ENCODE measurements around the gene NOVA1. TPM values are rescaled to one million over a fixed set of nuclear protein-coding genes. Genes with fewer than 3 reads are reported as not detected.
A peak's percentile ranks its signal among the peaks of the same experiment; 100 is the strongest.
"Not testable (repeated sequence)": the region's sequence is repeated elsewhere in the genome, so short reads cannot be mapped to it uniquely, and the experiment has no call there.

Gene NOVA1, protein sequence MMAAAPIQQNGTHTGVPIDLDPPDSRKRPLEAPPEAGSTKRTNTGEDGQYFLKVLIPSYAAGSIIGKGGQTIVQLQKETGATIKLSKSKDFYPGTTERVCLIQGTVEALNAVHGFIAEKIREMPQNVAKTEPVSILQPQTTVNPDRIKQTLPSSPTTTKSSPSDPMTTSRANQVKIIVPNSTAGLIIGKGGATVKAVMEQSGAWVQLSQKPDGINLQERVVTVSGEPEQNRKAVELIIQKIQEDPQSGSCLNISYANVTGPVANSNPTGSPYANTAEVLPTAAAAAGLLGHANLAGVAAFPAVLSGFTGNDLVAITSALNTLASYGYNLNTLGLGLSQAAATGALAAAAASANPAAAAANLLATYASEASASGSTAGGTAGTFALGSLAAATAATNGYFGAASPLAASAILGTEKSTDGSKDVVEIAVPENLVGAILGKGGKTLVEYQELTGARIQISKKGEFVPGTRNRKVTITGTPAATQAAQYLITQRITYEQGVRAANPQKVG
- not detected in 2 replicates for total RNA-seq (2014; rRNA removed; shearing (Covaris generic))

DNA sequence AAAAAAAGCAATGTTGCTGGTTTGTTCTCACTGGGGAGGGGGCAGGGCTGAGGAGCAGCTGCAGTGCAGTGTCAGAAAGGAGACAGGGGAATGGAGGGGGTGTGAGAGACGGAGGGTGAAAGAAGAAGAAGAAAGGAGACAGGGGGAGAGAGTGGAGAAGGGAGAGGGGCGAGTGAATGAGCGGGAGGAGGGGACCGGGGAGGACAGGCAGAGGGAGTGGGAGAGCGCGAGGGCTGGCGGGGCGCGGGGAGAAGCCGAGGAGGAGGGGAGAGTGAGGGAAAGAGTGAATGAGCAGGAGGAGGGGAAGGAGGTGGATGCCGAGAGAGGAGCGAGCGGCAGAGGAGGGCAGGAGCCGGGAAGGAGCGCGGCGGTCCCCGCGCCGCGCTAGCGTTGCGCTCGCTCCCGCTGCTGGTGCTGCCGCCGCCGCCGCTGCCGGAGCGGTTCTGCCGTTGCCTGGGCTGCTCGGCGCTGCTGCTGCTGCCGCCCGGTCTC, at the start of gene NOVA1:
Gene NOVA1 (minus strand): TSS at position 445 of the 492 bp plus-strand sequence. CDS start 597 bp downstream, outside the sequence.
- no peaks in the 10 kb centered on the region for H3K9me3 ChIP-seq (replicated peaks)
- H3K27me3 ChIP-seq (replicated peaks): peaks cover 40% of the 10 kb centered on the region
- no peaks in the 10 kb centered on the region for H3K4me1 ChIP-seq (replicated peaks)
- H3K36me3 ChIP-seq: no peaks in the 10 kb centered on the region
- DNase-seq (ENCODE audit: low read depth in 1 of 2, low spot score in 2 of 2): no peak
- no peak within 1 kb of the TSS for H3K27ac ChIP-seq
- H3K4me3 ChIP-seq: peak within 1 kb of the TSS; percentile 33

DNA sequence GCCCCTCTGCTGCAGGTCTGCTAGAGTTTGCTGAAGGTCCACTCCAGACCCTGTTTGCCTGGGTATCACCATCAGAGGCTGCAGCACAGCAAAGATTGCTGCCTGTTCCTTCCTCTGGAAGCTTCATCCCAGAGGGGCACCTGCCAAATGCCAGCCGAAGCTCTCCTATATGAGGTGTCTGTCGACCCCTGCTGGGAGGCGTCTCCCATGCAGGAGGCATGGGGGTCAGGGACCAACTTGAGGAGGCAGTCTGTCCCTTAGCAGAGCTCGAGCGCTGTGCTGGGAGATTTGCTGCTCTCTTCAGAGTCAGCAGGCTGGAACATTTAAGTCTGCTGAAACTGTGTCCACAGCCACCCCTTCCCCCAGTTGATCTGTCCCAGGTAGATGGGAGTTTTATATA, 47.2 kb upstream of the NOVA1 start:
- not testable (repeated sequence) for H3K4me1 ChIP-seq (replicated peaks); DNase-seq (ENCODE audit: low read depth in 1 of 2, low spot score in 2 of 2); H3K9me3 ChIP-seq (replicated peaks)

DNA sequence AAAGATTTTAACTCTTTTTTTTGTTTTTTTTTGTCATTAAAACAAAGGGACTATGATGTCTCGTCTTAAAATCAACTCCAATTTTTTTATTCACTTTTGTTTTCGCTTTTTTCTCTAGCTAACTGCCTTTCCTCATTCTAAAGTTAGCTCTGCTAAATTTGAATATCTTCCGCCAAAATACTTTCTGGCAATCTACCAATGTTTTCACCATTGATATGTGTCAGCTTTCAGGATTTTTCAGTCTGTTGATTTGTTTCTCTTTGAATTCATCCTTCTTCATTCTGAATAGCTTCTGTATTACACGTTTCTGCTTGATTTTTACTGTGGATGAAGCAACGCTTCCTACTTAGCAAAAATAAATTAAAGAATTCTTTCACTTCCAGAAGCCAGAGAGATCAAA, 38.7 kb upstream of the NOVA1 start:
- DNase-seq (ENCODE audit: low read depth in 1 of 2, low spot score in 2 of 2): no peak
- H3K9me3 ChIP-seq (replicated peaks): no peaks in the 10 kb centered on the region
- H3K27ac ChIP-seq: no peak overlapping the region
- H3K27me3 ChIP-seq (replicated peaks): no peaks in the 10 kb centered on the region
- no peaks in the 10 kb centered on the region for H3K4me1 ChIP-seq (replicated peaks)
- H3K4me3 ChIP-seq: no peak overlapping the region
- H3K36me3 ChIP-seq: no peaks in the 10 kb centered on the region

More for the DNA sequence above, 47.2 kb upstream of the NOVA1 start:
- not testable (repeated sequence) for H3K36me3 ChIP-seq; H3K27ac ChIP-seq; H3K4me3 ChIP-seq; H3K27me3 ChIP-seq (replicated peaks)

DNA sequence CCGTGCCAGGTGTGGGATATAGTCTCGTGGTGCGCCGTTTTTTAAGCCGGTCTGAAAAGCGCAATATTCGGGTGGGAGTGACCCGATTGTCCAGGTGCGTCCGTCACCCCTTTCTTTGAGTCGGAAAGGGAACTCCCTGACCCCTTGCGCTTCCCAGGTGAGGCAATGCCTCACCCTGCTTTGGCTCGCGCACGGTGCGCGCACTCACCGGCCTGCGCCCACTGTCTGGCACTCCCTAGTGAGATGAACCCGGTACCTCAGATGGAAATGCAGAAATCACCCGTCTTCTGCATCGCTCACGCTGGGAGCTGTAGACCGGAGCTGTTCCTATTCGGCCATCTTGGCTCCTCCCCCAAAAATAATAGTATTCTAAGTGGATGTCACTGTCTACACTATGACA, 37.1 kb upstream of the NOVA1 start:
- H3K9me3 ChIP-seq (replicated peaks); H3K27me3 ChIP-seq (replicated peaks); H3K27ac ChIP-seq; H3K4me1 ChIP-seq (replicated peaks); H3K36me3 ChIP-seq; DNase-seq (ENCODE audit: low read depth in 1 of 2, low spot score in 2 of 2); H3K4me3 ChIP-seq: not testable (repeated sequence)

DNA sequence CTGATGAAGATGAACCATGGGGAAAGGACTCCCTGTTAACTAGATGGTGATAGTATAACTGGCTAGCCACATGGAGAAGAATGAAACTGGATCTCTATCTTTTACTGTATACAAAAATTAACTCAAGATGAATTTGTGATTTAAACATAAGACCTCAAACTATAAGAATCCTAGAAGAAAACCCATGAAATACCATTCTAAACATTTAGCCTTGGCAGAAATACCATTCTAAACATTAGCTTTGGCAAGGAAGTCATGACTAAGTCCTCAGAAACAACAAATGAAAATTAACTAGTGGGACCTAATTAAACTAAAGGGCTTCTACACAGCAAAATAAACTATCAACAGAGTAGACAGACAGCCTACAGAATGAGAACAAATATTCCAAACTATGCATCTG, 28.4 kb upstream of the NOVA1 start:
- no peaks in the 10 kb centered on the region for H3K27me3 ChIP-seq (replicated peaks)
- no peaks in the 10 kb centered on the region for H3K9me3 ChIP-seq (replicated peaks)
- no peaks in the 10 kb centered on the region for H3K36me3 ChIP-seq
- no peaks in the 10 kb centered on the region for H3K4me1 ChIP-seq (replicated peaks)
- no peak overlapping the region for H3K4me3 ChIP-seq
- DNase-seq (ENCODE audit: low read depth in 1 of 2, low spot score in 2 of 2): no peak
- H3K27ac ChIP-seq: no peak overlapping the region

DNA sequence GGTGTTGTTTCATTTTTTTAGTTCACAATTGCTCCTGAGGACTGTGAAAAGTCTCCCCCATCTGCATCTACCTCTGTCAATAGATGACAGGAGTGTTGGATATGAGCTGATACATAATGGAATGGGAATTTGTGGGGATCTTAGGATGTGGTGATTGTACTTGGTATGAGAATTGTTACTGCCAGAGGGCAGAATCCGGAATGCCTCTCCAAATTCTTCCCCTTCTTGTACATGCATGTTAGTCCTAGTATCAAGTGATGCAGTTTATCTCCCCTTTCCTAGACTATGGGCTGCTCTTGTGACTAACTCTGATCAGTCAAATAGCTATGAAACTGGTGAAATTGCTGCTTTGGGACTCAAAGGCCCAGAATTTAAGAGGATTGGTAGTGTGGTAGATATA, 24.8 kb upstream of the NOVA1 start:
- Histone ChIP-seq H3K27ac (no peak overlapping the region), H3K4me1 (replicated peaks) (no peaks in the 10 kb centered on the region)
- DNase-seq (ENCODE audit: low read depth in 1 of 2, low spot score in 2 of 2): no peak

DNA sequence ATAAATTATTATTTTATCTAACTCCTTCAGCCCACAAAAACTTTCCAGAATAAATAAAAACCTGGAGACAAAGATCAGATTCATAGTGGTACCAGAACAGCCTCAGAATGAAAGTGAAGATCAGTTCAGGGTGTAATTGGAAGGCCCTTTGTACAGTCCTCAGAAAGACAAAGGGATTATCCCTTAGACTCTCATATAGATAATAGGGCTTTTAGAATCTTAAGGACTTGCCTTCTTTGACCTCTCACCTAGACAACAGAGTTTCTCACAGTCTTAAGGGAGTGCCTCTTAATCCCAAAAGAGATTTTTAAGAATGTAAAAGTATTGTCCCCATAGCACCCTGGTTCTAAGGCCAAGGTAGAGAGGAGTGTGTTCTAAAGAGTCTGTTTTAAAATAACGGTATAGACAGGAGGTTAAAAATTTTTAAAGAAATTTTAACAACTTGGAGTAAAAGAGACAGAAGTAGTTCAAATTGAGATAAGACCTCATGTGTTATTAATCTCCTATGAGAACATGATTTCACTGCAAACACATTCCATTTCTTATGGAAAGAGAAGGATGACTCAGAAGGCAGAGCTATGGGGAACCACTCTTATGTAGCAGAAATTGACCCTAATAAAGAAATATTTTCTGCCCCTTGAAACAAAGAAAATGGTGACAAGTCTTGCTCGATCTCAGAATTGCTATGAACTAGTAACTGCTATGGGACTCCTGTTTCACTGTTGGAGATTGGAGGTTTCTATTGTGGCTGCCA, 24.2 kb upstream of the NOVA1 start:
- H3K4me1 ChIP-seq (replicated peaks): no peaks in the 10 kb centered on the region
- no peaks in the 10 kb centered on the region for H3K27me3 ChIP-seq (replicated peaks)
- no peaks in the 10 kb centered on the region for H3K9me3 ChIP-seq (replicated peaks)
- no peak overlapping the region for H3K4me3 ChIP-seq
- DNase-seq (ENCODE audit: low read depth in 1 of 2, low spot score in 2 of 2): no peak
- H3K27ac ChIP-seq: no peak overlapping the region
- H3K36me3 ChIP-seq: no peaks in the 10 kb centered on the region

More for the DNA sequence above, 24.8 kb upstream of the NOVA1 start:
- Histone ChIP-seq H3K27me3 (replicated peaks) (no peaks in the 10 kb centered on the region), H3K9me3 (replicated peaks) (no peaks in the 10 kb centered on the region), H3K4me3 (no peak overlapping the region), H3K36me3 (no peaks in the 10 kb centered on the region)

DNA sequence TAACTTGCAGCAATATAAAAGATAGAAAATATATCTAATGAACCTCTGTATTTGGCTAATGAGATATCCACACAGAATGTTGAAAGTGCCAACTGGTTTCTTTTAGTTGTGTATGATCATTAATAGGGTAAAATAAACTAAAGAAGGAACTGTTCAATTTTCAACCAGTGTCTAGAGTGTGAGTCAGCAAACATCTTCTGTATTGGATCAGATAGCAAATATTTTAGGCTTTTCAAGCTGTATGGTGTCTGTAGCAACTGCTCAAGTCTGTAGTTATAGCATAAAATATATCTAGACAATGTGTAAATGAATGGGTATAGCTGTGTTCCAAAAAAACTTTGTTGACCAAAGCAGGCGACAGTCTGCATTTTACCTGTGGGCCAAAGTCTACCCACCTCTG, 23.5 kb upstream of the NOVA1 start:
- Histone ChIP-seq H3K9me3 (replicated peaks) (no peaks in the 10 kb centered on the region), H3K4me3 (no peak overlapping the region), H3K4me1 (replicated peaks) (no peaks in the 10 kb centered on the region), H3K27ac (no peak overlapping the region), H3K27me3 (replicated peaks) (no peaks in the 10 kb centered on the region), H3K36me3 (no peaks in the 10 kb centered on the region)
- no peak for DNase-seq (ENCODE audit: low read depth in 1 of 2, low spot score in 2 of 2)

DNA sequence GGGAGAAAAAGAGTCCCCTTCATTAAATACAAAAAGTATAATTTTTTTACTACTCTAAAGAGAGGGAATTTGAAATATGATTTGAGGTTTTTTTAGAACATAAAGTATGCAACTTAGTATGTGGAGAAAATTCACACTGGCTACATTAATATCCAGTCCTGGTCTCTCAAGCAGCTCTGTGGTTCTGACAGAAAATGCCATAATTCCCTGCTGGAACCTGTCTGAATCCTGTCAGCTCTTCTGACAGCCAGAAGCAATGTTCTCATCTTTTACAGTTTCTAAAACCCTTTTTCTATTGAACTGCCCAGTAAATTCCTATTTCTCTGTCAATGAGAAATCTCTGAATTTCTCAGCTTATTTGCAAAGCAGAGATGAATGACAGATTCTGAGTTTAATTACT, 13.4 kb upstream of the NOVA1 start:
- DNase-seq (ENCODE audit: low read depth in 1 of 2, low spot score in 2 of 2): no peak
- no peaks in the 10 kb centered on the region for H3K4me1 ChIP-seq (replicated peaks)
- H3K9me3 ChIP-seq (replicated peaks): no peaks in the 10 kb centered on the region
- no peaks in the 10 kb centered on the region for H3K27me3 ChIP-seq (replicated peaks)
- H3K27ac ChIP-seq: no peak overlapping the region
- H3K36me3 ChIP-seq: no peaks in the 10 kb centered on the region
- no peak overlapping the region for H3K4me3 ChIP-seq

DNA sequence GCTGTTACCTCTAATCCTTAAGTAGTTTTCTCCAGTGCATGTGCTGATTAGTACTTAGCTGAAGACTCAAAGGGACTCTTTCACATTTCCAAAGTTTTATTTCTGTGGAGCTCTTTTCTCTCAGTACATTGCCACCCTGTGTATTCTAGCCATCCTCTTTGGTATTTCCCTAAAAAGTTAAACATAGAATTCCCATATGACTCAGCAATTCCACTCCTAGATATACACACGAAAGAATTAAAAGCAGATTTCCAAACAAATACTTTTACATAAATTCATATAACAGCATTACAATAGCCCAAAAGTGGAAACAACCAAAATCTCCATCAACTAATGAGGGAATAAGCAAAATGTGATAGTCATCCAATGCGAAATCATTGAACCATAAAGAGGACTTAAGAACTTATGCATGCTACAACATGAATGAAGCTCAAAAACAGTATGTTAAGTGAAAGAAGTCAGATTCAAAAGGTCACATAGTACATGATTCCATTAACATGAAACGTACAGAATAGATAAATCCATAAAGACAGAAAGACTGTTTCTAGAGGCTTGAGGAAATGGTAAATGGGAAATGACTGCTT, 9.0 kb upstream of the NOVA1 start:
- Histone ChIP-seq H3K9me3 (replicated peaks) (no peaks in the 10 kb centered on the region), H3K36me3 (no peaks in the 10 kb centered on the region), H3K27ac (no peak overlapping the region), H3K4me1 (replicated peaks) (no peaks in the 10 kb centered on the region), H3K4me3 (no peak overlapping the region), H3K27me3 (replicated peaks) (no peaks in the 10 kb centered on the region)
- DNase-seq (ENCODE audit: low read depth in 1 of 2, low spot score in 2 of 2): no peak

DNA sequence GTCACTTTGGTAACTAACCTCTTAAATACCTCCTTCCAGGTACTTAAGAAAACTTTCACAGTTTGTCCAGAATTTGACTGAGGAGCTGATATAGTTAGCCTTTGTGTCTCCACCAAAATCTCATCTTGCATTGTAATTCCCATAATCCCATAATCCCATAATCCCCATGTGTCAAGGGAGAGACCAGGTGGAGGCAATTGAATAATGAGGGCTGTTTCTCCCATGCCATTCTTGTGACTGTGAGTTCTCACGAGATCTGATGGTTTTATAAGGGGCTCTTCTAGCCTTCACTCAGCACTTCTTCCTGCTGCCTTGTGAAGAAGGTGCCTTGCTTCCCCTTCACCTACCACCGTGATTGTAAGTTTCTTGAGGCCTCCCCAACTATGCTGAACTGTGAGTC, 7.8 kb upstream of the NOVA1 start:
- no peaks in the 10 kb centered on the region; the same call in 1 of the 2 replicates for H3K27me3 ChIP-seq (replicated peaks)
- no peaks in the 10 kb centered on the region for H3K9me3 ChIP-seq (replicated peaks)
- no peak overlapping the region for H3K4me3 ChIP-seq
- H3K4me1 ChIP-seq (replicated peaks): no peaks in the 10 kb centered on the region
- no peak overlapping the region for H3K27ac ChIP-seq
- no peak for DNase-seq (ENCODE audit: low read depth in 1 of 2, low spot score in 2 of 2)
- H3K36me3 ChIP-seq: no peaks in the 10 kb centered on the region

DNA sequence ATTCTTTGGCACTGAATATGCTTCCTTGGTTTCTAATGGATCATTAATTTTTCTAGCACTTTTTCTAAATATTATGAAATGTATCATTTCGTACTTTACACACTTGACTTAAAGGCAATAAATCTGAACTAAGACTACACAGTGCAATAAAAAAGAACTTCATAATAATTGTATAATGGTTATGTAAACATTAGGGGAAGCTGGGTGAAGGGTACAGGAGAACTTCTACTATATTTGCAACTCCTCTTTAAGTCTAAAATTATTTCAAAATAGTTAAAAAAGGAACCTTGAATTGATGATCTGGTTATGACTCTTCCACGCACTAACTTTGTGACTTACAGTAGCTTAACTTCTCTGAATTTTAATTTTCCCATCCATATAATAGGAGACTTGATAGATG, 5.1 kb upstream of the NOVA1 start:
- Histone ChIP-seq H3K27me3 (replicated peaks) (peaks cover 22% of the 10 kb centered on the region), H3K9me3 (replicated peaks) (no peaks in the 10 kb centered on the region), H3K27ac (no peak overlapping the region), H3K36me3 (no peaks in the 10 kb centered on the region), H3K4me3 (no peak overlapping the region), H3K4me1 (replicated peaks) (no peaks in the 10 kb centered on the region)
- DNase-seq (ENCODE audit: low read depth in 1 of 2, low spot score in 2 of 2): no peak

DNA sequence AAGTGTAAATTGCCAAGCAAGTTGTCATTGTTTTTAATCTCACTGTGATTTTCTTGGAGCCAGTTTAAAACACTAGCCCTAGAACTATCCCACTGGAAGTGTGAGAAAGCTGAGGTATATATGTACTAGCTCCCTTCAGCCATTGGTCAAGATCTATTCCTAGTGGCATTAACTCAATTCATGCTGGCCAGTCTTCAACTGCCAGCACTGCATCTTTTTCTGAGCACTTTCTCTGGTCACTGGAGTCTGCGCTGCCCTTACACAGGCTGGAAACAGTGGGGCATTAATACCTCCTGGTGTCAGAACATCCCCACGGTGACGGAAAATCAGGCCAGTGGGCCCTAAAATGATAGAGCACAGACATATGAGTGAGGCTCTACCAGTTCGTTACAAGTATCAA, 4.0 kb upstream of the NOVA1 start:
- no peak overlapping the region for H3K27ac ChIP-seq
- H3K4me1 ChIP-seq (replicated peaks): no peaks in the 10 kb centered on the region
- no peaks in the 10 kb centered on the region for H3K36me3 ChIP-seq
- peaks cover 25% of the 10 kb centered on the region for H3K27me3 ChIP-seq (replicated peaks)
- DNase-seq (ENCODE audit: low read depth in 1 of 2, low spot score in 2 of 2): no peak
- no peak overlapping the region for H3K4me3 ChIP-seq
- H3K9me3 ChIP-seq (replicated peaks): no peaks in the 10 kb centered on the region

DNA sequence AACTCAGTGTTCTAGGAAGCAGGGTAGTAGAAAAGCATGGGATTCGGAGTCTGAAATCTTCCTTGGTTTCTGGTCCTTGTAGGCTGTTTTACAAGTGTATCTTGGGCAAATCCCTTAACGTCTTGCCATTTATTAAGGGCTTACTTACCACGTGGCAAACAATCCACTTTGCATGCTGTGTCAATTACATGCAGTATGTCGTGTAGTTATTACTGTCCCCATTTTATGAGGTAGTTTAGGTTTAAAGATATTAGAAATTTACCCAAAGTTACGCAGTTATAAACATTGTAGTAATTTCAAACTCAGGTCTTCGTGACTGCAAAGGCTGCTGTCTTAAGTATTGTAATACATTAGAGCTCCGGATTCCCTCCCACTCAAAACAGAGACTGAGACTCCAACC, 1.5 kb upstream of the NOVA1 start:
- Histone ChIP-seq H3K4me3 (no peak overlapping the region), H3K9me3 (replicated peaks) (no peaks in the 10 kb centered on the region), H3K36me3 (no peaks in the 10 kb centered on the region), H3K4me1 (replicated peaks) (no peaks in the 10 kb centered on the region), H3K27ac (no peak overlapping the region), H3K27me3 (replicated peaks) (peaks cover 40% of the 10 kb centered on the region)
- DNase-seq (ENCODE audit: low read depth in 1 of 2, low spot score in 2 of 2): no peak
